GM21381 (cell line): ENCODE data around the gene SUN3.

Source experiments
- ATAC-seq: cut with Tn5 transposase; IDR thresholded peaks from one replicate; pipeline ENCODE4 v1.9.1; 2021; ENCODE audit warnings: mild to moderate bottlenecking, moderate library complexity; ENCODE audit not compliant: unreplicated experiment

The SUN3 gene

DNA sequence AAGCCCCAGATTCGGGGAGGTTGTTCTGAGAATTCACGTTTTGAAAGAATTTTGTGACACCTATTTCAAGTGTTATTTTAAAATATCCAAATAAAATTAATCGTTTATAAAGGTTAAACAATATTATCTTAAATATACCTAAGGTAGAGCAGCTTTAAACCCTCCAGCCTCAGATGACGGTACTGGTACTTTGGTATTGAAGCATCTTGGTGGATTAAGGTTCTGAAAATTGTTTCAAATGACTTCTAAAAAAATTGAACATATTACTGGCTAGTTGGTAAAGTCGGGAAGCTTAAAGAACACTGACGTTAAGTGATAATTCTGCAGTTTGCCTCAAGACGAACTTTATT, 49.1 kb downstream of the SUN3 start:
- ATAC-seq, result no peak

DNA sequence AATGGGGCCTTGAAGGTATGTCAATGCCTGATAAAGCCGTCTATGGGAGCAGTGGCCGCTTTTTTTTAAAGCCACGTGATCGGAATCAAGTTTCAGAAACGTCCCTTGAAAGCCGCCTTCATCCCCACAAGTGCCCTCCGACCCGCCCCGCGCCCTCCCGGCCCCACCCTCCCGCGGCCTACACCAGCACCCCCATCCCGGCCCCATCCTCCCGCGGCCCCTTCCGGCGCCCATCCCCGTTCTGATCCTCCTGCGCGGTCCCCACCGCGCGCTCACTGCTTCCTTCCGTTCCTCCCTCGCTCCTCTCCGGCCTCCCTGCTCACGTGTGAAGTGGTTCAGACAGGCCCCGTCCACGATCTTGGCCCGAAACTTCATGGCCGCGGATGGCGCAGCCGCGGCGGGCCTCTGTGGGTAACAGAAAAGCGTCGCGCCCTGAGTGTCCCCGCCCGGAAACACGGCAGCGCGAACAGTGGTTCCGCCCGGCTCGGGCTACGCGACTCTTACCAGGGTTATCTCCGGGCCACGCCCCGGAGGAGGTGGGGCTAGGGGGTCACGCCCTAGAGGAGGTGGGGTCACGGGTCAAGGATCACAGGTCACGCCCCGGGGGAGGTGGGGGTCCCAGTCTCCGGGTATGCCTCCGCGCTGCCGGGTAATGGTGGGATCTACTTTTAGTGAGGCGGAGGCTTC, 49.6 kb downstream of the SUN3 start, which contains the start of gene HUS1:
HUS1 (minus strand) TSS at position 471 of the 687 bp plus-strand sequence; CDS start at position 375, 96 bp downstream.
- peak; percentile 99 for ATAC-seq

DNA sequence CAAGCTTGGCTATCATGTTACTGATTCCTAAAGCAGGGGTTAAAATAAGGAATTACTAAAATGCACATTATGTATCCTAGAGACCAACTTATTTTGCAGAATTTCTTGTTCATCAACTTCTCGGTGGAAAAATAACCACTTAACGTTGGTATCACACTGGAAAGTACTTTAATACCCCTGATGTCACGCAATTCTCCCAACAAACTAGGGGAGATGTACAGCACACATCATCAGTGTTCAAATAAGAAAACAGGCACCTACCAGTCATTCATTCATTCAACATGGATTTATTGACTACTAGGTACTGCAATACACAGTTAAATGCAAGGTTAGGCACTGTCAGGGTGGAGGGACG, 50.1 kb downstream of the SUN3 start:
- ATAC-seq, result no peak

DNA sequence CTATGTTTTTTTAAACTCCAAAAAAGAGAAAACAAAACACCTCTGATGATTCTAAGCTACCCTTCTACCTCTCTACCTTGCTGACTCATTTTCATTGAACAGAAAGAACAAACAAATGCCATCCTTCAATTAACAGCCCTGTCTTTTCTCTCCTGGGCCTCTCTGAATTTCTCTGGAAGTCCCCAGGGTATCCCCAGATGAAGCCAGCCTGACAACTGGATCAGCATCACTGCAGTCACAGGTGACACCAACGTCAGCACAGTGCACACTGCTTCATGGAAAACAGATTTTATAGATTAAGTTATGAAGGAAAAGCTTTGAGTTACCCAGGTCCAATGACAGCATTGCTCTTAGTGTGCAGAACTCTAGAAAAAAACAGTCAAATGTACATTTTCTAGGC, 55.2 kb downstream of the SUN3 start:
- no peak for ATAC-seq

DNA sequence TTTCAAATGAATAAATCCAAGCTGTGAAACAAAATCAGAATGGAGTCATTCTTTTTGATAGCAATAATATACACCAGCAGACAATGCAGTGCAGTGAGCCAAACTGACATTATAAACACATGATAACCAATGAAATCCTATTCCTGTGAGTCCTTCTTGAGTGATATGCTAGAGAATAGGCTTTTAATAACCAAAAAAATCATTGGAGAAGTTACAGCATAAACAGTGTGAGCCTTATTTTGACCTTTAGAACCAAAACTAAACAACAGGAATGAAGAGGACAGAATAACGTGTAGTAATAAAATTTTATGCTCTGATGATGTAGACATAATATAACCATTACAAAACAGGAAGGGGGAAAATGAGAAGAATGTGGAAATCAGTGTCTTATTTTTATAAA, 58.1 kb downstream of the SUN3 start:
- no peak for ATAC-seq

DNA sequence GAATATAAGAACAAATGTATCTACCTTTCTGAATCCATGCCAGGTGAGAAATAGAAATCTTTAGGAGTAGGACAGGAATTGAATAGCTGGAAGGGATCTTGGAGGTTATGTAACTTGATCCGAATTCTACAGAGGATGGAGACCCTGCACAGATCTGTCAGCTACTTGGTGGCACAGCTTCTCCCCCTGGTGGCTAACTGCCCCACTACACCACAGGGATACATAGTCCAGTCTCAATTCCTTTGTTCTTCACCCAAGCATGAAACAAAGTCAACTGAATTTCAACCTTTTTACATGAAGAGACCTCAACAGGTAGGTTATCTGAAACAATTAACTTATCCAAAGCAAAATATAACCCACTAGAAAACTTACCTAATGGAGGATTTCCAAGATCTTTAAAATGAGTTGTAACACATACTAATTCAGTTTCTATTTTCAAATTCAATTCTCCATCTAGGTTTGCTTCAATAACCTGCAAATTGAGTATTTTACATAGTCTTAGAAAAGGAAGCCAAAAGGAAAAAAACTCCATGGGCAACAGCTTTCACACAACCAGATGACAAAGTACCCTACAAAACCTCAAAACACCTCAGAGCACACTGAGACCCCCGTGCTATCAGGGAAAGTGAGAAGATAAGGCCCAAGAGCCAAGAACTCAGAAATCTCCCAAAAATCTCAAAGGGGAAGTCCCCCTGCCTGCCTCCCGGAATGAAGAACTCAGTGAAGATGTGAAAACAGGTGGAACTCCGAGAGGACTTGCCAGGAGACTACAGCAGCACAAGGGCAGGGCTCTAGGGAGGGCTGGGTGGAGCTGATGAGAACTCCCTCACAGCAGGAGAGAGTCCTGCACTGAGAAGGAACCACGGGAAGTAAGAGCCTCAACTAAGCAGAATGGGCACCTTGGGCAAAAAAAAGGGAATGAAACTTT, 59.8 kb downstream of the SUN3 start:
- peak; percentile 70 for ATAC-seq

DNA sequence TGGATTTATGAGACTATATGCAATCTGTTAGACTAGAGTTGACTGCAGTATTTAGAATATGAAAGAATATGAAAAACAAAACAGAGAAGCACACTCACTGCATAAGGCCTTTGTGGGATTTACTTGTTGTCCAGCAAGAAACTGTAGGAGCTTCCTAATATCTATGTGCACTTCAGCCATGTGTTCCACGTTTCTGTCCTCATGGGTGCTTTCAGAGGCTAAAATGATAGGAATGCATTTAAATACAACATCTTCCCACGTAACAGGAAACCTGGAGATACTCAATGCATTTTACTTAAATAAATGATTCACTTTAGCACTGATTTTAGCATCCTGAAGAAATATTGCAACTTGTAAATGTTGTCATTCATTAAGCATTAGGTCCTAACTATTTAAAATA, 61.2 kb downstream of the SUN3 start:
- no peak for ATAC-seq

DNA sequence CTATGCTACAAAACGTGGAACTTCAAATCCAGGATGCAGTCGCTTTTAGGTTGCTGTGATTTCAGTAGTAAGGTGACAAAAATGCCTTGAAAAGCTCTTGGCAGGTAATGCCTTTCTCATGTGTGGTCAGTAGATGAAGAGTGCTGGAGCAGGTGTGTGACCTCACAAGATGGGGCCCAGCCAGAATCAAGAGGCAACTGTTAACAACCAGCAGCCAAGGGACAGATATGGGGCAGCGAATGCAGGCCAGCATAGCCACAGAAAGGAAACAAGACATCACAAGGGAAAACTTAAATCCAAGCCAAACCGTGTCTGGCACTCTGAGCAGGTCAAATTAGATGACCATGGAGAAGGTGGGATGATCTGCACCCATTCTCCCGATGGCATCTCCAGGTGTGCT, 61.8 kb downstream of the SUN3 start:
- ATAC-seq, result no peak

DNA sequence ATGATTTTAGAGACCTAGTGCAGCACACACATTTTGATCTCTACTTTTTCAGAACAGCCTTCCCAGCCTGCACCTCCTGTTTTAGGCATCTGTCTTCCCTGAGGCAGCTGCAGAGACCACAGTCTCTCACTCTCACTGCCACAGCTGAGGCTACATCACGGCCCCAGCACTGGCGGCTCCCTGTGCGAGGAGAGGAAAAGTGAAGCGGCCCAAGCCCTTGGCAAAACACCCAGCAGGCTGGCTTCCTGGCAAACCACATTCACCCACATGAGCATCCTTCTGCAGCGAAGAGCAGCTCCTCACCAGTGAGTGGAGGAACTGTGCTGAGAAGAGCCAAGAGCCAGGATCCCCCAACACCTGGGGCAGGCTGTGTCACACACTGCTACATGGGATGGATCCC, 63.5 kb downstream of the SUN3 start:
- no peak for ATAC-seq

DNA sequence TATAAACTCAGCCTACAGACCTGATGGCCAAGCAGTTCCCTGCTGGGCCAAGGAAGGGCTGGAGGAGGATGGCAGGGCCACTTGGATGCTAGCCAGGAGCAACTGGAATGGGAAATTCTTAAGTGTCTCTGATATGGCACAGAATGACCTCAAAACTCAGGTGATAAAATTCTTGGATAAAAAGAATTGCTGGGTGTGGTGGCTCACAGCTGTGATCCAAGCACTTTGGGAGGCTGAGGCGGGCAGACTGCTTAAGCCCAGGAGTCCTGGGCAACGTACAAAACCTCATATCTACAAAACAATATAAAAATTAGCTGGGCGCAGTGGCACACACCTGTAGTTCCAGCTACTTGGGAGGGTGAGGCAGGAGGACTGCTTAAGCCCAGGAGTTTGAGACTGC, 66.6 kb downstream of the SUN3 start:
- no peak for ATAC-seq

DNA sequence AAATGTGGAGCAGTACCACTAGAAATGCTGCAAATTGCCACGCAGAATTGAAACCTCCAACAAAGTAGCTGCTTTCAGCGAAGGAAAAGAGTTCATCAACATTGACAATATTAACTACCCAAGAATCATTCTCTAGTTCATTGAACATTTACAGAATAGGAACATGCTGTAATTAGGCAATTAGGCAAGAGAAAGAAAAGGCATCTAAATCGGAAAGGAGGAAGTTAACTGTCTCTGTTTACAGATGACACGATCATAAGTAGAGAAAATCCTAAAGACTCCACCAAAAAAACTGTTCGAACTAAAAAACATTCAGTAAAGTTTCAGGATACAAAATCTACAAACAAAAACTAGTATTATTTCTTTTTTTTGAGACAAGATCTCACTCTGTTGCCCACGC, 71.8 kb downstream of the SUN3 start:
- no peak for ATAC-seq

DNA sequence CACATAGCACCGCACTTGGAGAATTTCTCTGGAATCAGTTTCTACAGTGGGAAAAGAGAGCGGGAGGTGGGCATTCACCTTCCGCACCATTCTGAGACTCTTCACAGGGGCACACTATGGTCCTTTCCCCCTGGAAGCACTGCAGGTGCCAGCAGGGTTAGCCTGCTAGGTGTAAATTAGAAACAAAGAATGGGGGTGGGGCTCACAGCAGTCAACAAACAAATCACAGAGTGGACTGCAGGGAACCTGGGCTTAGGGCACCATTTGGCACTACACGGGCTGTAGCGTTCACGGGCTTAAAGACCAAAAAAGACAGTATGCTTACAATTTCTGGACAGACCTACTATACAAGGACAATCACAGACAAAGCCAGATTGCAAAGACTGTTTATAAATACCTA, 72.7 kb downstream of the SUN3 start:
- ATAC-seq, result no peak

DNA sequence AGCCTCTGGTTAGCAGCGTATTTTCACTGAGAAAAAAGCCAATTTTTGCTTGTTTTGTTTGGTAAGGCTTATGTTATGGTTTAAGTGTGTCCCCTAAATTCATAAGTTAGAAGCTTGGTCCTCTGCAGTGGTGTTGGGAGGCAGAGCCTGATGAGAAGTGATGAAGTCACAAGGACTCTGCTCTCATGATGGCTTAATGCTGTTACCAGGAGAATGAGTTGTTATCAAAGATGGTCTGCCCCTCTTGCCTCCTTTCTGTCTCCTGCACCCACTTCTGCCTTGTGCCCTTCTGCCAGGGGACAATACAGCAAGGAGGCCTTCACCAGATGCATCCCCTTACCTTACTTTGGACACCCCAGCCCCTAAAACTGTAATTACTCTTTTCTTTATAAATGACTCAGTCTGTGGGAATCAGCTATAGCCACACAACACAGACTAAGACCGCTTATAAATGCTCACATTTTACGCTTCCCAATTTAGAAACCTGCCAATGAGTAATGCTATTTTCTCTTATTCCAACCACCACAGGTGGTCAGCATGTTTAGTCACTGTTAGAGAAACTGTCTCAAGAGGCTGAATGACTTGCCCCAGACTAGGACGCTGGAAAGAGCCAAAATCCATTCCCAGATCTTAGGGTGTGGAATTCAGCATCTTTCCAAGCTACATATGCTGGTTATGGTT, 74.5 kb downstream of the SUN3 start:
- peak; percentile 28 for ATAC-seq

DNA sequence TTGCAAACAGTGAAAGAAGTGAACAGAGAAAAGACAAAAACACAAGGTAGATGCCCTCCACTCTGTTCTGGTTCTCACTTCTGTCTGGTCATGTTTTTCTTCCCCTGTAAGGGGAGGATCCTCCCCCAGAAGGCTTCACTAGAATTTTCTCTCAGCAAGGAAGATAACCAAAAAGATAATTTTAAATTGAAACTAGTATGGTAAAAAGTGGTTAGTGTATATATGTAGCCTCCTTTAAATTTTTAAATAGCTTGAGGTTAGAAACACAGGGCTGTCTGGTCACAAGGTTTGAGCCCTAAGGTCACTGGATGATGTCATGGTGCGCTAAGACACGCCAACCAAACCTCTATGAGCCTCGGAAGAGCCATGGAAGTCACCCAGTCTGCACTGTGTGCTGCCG, 75.1 kb downstream of the SUN3 start:
- peak; percentile 52 for ATAC-seq

DNA sequence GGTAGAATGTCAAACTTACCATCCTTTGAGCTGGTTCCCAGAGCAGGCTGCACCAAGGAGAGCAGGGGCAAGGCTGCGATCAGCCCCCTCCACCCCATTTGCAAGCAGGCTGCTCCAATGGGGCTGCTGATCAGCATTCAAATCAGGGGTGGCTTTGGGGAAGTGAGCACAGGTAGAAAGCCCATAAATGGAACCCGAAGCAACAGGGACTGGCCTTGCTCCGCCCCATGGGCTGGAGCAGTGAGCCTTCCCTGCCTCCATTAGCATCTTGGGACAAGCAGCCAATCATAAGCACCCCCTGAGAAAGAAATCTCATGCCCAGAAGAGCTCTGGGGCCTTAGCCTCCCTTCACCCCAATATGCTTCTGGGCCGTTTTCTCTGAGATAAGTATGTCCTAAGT, 76.7 kb downstream of the SUN3 start:
- ATAC-seq, result no peak

DNA sequence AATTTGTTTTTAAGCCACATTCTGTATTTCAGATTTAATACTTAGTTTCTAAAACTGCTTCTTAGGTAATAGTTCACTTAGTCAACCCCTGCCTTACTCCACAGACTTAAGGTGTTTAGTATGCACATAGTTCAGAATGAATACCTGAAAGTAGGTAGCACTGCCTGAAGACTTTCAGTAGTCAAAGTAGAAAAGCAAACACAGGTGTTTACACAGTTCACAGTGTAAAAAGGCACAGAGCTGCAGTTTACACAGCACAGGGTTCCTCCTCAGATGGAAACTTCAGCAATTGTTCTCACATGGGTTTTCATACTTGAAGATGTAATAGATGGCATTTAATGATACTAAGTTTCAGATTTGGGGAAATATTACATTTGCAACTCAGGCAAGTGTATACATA, 77.5 kb downstream of the SUN3 start:
- ATAC-seq, result no peak

DNA sequence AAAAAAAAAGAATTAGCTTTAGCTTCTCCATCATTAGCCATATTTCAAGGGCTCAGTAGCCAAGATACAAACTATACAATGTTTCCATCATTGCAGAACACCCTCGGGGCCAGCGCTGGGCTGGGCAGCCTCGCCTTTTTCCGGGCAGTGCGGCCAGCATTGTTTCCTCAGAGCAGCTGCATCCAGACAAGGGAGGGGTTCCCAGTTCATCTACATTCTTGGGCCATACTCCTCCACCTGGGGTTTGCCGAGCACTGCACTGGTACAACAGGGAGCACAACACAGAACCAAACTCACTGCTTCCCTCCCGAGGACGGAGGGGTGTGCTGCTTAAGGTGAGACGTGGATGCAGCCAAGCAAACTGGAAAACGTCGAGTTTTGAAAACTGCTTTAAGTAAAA, 78.2 kb downstream of the SUN3 start:
- ATAC-seq, result no peak

DNA sequence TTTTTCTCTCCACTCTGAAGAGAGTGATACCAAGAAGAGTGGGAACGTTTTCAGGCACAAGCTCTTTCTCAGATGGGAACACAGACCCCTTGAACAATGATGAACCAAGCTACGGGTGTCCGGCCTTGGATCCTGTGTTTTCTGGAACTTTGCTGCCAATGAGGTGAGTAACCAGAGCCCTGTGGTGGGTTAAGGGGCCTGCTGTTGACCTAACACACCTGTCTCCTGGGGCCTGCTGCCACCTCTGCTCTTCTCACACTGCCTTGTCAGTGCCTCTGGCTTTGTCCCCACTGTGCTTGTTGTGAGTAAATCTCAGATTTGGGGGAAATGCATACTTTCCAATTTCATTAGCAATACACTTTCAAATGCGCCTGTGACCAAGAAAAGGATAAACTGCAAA, 79.2 kb downstream of the SUN3 start:
- no peak for ATAC-seq

DNA sequence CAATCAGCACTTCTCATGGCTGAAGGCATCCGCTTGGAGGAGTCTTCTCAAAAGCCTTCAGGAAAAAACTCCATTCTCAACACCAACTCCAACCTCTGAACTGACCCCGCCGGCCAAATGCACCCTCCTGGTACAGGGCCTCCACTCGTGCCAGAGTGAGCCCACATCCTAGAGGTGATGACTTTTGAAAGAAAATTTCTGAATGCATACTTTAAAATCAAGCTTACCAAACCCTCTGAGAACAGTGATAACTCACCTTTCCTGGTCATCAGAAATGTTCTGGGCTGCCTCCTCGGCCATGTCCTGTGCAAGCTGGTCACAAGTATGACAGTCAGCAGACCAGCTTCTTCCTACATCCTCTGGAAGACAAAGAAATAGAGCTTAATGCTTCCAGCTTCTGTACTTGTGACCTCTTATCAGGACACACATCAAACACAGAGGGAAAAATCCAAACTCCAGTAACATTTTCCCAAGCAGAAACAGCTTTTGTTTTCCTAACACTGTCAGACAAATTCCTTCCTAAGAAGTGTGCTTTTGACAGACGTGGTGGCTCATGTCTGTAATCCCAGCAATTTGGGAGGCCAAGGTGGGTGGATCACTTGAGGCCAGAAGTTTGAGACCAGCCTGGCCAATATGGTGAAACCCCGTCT, 80.6 kb downstream of the SUN3 start, which contains the start of gene PKD1L1:
PKD1L1 (minus strand) TSS at position 326 of the 650 bp plus-strand sequence; CDS start at position 300, 26 bp downstream.
- no peak for ATAC-seq

DNA sequence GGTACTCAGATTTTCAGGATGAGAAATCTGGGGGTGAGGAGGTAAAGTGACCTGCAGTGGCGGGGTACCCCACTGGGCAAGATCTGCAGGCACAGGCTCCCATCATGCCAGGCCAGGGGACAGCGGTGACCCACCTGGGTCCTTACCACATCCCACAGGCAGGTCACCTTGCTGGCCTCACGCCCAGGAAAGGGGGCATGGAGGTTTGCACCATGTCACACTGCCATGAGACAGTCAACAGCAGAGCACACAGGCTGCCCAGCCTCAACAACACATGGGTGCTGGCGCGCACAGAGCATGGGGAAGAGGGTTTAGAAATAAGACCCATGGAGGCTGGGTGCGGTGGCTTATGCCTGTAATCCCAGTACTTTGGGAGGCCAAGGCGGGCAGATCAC, 81.6 kb downstream of the SUN3 start:
- ATAC-seq, result no peak
